GM19397 (cell line): ENCODE data around the gene GP2.

Experiments used
- ATAC-seq: cut with Tn5 transposase; IDR thresholded peaks from one replicate; pipeline ENCODE4 v1.9.1; 2021; ENCODE audit warnings: mild to moderate bottlenecking, moderate library complexity; ENCODE audit not compliant: unreplicated experiment

GP2 gene

DNA sequence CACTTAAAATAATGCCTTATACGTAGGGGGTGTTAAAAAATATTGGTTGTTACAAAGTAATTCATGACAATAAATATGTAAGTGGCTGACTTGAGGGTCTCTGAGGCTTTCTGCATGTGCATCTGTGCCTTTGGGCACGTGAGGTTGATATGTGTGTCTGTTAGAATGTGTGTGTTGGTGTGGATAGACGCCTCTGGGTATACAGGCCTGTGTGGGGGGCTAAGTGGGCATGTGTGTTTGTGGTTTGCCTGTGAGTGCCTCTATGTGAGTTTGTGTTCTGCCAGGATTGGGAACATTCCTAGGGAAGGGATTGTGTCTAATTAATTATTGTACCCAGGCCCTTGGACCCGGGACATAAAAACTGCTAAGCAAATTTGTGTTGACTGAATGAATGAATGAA, 19.0 kb downstream of the GP2 start:
- ATAC-seq, result no peak

DNA sequence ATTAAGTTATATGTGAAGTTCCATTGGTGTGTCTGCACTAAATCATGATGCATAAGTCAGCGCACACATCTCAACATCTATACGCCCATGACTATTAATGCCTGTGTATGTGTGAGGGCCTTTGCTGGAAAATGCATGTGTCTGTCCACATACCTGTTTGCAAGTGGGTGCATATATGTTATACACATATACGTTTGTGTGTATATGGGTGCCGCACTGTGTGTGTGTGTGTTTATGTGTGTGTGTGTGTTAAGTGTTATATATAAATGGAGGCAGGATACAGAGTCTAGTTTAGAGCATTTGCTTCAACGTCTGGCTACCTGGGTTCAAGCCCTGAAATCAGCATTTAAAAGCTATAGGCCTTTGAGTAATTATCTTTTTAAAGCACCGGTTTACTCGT, 19.5 kb downstream of the GP2 start:
- no peak for ATAC-seq

- ATAC-seq, result no peak
These were observed 20.1 kb downstream of the GP2 start for GRCh38 chr16:20307240-20307671.

DNA sequence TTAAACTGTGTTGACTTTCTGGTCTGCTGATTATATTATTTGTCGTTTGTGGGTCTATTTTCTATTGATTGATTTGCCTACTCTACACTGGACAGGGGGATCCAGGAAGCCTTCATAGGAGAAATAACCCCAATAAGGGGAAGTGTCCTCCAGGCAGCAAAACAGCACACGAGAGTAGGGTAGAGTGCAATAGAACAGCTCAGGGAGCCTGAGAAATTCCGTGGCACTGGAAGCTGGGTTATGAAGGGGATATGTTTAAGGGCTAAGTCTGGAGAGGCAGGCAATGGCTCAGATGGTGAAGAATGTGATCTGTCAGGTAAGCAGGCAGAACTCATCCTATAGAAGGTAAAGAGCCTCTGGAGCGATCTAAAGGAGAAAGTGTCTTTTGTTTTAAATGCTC, 20.9 kb downstream of the GP2 start:
- ATAC-seq, result no peak

DNA sequence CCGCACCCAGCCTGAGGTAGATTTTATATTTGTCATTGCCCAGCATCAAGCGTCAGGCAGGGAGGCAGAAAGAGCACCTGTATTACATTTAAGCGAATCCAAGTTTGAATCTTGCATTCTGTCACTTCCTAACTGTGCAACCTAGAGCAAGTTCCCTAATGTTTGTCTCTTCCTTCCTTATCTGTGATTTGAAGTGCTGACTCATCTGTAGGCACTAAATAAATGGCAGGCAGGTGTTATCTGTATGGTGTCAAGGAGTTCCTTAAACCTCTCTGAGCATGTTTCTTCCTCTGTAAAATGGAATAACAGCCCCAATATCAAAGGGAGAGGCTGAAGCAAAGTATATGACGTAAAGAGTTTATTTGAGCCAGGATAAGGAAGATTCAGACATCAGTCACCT, 24.3 kb downstream of the GP2 start:
- no peak for ATAC-seq

DNA sequence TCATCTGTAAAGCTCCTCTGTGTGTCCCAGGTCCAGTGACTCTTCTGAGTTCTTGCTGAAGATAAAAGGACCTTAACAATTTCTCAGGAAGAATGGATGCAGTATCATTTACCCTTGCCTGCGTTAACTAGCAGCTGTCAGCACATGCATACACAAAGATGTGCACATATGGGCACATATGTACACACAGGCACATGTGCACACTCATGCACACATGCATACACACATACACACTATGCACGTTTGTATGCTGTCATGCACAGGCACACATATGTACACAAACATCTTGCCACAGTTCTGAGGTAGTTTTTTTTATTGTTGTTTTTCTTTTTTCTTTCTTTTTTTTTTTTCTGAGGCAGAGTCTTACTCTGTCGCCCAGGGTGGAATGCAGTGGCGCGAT, 24.9 kb downstream of the GP2 start:
- ATAC-seq, result no peak

GRCh38 chr16:20301840-20302239, 25.5 kb downstream of the GP2 start:
- ATAC-seq, result no peak

GRCh38 chr16:20300312-20301097, 26.8 kb downstream of the GP2 start:
- peak; percentile 58 for ATAC-seq

- no peak for ATAC-seq
These were observed 28.9 kb downstream of the GP2 start for GRCh38 chr16:20298452-20298851.

DNA sequence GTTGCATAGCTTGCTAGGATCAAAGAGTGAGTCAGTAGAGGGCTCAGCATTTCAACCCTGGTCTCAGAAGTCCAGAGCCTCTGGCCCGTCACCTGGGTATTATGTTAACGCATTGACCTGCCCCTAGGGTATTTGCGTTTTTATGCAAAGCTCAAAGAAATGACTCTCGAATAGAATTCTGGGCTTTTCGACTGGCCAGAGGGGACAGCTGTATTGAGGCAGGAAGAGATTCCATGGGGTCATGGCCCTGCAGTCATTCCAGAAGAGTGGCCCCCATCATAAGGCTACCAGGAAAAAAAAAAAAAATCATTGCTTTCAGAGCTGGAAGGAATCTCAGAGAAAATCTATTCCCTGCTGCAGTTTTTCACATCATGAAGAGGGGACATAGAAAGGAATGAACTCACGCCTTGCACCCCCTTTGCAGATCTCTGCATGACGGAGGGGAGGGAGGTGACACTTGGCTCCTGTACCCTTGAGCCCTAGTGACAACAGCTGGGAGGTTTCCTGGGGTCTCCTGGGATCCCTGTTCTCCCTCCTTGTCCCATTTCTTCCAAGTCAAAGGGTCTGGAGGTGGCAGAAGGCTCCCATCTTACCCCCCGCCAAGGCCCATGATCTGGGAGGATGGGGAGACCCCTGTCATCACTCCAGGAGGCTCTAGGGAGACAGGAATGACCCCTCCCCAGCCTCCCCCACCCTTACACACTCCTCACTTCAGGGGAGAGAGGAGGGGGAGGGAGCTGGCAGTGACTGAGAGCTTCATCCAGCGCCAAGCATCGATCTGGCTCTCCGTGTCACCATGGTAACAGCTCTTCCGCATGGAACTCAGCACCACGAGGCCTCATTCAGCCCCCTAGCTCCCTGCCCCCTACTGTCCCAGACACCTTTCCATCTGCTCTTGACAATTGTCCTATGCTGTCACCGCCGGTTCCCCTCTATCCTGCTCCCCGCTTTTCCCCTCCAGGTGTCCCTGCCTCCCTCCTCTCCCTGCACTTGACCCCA, 35.8 kb downstream of the GP2 start:
- ATAC-seq, result no peak

DNA sequence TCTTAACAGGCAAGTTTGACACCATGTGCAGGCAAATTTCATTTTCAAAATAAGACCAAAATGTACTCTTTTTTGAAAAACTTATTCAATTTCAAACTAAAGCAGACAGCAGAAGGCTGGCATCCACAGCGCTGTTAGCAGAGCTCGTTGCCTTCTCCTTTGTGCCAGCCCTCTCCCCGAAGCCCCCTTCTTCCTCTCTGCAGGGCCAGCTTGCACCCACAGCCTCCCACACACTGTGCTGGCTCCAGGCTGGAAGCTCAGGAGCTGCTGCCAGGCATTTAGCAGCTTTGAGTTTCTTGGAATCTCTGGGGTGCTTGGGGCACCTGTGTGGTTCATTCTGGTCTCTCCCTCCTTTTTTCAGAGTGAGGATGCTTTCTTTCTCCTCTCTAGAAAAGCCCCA, 37.7 kb downstream of the GP2 start:
- ATAC-seq, result no peak

GRCh38 chr16:20285993-20286499, 41.3 kb downstream of the GP2 start:
- no peak for ATAC-seq

- ATAC-seq, result no peak
These were observed 47.1 kb downstream of the GP2 start for GRCh38 chr16:20280259-20280658.

DNA sequence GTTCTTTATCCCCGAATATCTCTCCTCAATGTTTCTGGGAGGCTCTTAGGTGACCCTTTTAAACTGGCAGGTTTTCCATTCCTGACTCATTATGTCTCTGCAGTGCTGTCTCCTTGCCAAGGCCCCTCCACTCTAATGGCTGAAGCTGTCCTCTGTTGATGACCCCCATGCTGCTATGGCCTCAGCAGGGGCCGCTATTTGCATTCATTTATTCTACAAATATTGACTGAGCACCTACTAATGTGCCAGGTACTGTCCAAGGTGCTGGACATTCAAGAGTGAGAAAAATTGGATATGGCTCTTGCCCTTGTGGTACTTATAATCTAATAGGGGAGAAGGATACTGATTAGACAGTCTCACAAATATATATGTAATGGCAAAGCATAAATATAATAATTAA, 55.4 kb downstream of the GP2 start:
- ATAC-seq, result no peak

- ATAC-seq, result no peak
These were observed 58.9 kb downstream of the GP2 start for GRCh38 chr16:20268409-20268808.

GRCh38 chr16:20265019-20265418, 62.3 kb downstream of the GP2 start:
- ATAC-seq, result no peak

DNA sequence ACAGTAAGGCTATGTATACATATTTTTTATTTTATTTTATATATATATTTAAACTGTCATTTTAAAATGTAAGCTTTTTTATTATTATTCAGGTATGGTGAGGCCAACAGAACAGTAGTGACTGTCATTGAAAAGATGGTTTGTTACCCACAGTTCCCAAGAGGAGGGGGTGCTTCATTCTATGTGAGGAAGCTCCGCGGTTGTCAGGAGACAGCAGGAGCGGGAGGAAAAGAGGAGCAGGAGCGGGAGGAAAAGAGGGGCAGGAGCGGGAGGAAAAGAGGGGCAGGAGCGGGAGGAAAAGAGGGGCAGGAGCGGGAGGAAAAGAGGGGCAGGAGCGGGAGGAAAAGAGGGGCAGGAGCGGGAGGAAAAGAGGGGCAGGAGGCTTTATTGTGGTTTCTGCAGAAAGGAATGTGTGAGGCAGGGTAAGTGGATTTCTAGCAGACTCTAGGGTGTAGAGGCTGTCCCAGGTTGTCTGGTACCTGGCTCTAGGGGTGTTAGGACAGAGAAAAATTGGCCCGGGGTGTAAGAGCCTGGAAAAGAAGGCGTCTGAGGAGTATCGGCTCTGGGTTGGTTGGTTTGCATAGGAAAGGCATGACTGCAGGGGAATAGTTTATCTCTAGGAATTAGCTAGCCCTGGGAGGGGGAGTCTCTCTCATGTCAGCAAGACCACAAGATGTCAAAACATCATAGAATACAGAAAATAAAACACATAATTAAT, 64.0 kb downstream of the GP2 start:
- ATAC-seq, result no peak

DNA sequence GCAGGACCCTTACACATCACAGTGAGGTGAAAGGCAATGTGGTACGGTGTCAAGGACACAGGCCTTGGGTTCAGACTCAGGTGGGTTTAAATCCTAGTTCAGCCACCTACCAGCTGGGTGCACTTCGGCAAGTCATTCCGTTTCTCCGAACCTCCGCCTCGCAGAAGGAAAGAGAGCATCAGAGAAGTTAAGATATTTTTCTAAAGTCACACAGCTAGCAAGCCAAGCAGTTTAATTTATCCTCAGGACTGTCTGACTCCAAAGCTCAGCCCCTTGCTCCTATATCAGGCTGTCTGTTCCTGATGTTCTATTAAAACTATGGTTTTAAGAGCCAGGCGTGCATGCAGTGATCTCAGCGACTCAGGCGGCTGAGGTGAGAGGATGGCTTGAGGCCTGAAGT, 65.1 kb downstream of the GP2 start:
- ATAC-seq, result no peak

- no peak for ATAC-seq
These were observed 66.9 kb downstream of the GP2 start for GRCh38 chr16:20260215-20261009.
